Middle frontal gyrus (tissue), 1 donor: ENCODE data around the gene SDF4.
"Not testable (repeated sequence)": the region's sequence is repeated elsewhere in the genome, so short reads cannot be mapped to it uniquely, and the experiment has no call there.

ENCODE experiments used
- DNase-seq: peaks from one replicate; pipeline ENCODE4 v3.0.0-alpha.2; 2015; ENCODE audit warnings: low spot score; ENCODE audit errors: extremely low spot score

Gene SDF4

GRCh38 chr1:1199961-1200875 is 31.6 kb downstream of the SDF4 start:
- DNase-seq = no peak

GRCh38 chr1:1199141-1199960 is 32.5 kb downstream of the SDF4 start:
- no peak for DNase-seq

DNA sequence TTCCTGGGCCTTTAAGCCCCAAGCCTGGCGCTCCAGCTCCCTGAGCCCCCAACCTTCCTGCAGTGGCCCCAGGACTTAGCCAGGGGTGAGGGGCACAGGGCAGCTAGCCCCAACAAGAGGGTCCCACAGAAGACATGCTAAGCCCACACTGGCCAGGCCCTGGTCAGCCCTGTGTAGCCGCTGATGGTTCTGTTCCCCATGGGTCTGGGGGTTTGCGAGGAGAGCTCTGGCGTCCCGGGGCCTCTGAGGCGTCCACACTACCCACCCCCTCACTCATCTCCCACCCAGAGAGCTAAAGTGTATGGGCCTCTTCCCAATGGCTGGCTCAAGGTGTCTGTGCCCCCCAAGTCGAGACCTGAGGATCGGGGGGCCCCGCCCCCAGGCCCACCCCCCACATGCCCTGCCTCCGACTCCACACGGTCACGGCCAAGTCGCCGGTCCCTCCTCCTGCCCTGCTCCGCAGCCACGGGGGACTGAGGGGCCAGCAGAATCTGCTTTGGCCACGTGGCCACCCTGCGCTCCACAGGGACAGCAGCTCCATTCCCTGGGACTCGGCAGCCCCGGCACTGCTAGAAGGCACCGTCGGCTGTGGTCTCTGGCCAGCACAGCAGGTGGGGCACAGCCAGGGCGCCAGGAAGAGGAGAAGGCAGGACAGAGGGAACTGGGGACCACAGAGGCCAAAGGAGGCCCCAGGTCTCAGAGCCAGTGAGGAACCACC is 33.2 kb downstream of the SDF4 start:
- DNase-seq = no peak

GRCh38 chr1:1197551-1198422 is 34.0 kb downstream of the SDF4 start:
- DNase-seq = no peak

DNA sequence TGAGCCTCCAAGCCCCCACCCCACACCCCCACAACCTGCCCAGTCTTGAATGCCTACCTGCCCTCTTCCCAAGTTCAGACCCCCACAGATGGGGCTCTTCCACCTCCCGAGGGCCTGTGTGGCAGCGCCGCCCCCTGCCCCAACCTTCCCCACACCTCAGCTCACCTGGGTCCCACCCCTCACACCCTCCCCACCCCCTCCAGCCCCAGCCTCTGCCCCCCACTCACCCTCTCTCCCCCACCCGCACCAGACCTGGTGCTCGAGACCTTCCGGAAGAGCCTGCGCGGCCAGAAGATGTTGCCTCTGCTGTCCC is 34.7 kb downstream of the SDF4 start:
- DNase-seq = no peak

GRCh38 chr1:1196431-1197187 is 35.2 kb downstream of the SDF4 start:
- no peak for DNase-seq

- DNase-seq = not testable (repeated sequence)
Observed at GRCh38 chr1:1195726-1196125, 36.1 kb downstream of the SDF4 start.

DNA sequence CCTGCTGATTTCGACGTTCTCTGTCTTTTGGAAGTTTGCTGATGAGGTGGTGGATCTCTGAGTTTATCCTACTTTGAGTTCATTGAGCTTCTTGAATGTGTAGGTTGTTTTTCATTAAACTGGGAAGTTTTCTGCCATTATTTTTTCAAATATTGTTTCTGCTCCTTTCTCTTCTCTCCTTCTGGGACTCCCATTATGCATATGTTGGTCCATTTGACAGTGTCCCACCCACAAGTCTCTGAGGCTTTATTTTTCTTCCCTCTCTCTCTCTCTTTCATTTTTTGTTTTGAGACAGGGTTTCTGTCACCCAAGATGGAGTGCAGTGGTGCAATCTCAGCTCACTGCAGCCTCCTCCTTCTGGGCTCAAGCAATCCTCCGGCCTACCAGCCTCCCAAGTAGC is 37.1 kb downstream of the SDF4 start:
- no peak for DNase-seq

DNA sequence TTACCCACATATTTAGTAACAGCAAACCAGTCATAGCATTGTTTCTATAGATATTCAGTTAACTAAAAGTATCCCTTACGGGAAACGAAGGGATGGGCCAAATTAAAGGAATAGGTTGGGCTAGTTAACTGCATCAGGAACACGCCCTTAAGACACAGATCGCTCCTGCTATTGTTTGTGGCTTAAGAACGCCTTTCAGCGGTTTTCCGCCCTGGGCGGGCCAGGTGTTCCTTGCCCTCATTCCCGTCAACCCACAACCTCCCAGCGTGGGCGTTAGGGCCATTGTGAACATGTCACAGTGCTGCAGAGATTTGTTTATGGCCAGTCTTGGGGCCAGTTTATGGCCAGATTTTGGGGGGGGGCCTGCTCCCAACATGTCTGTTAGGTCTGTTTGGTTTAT is 40.1 kb downstream of the SDF4 start:
- no peak for DNase-seq

GRCh38 chr1:1189111-1189510 is 42.7 kb downstream of the SDF4 start:
- DNase-seq = no peak

DNA sequence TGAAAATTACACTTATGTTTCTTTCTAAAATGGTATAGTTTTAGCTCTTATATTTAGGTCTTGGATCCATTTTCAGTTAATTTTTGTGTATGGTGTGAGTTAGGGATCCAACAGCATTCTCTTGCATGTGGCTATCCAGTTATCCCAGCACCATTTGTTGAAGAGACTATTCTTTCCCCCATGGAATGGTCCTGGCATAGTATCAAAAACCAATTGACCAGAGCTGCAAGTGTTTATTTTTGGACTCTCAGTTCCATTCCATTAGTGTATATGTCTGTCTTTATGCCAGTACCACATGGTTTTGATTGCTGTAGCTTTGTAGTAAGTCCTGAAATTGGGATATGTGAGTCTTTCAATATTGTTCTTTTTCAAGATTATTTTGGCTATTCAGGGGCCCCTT is 43.9 kb downstream of the SDF4 start:
- DNase-seq = no peak

GRCh38 chr1:1185101-1185765 is 46.6 kb downstream of the SDF4 start:
- DNase-seq = no peak

GRCh38 chr1:1183833-1184775 is 47.7 kb downstream of the SDF4 start:
- DNase-seq = no peak

- DNase-seq = no peak
Observed at GRCh38 chr1:1183221-1183747, 48.5 kb downstream of the SDF4 start.

- no peak for DNase-seq
Observed at GRCh38 chr1:1182491-1183220, 49.1 kb downstream of the SDF4 start.

DNA sequence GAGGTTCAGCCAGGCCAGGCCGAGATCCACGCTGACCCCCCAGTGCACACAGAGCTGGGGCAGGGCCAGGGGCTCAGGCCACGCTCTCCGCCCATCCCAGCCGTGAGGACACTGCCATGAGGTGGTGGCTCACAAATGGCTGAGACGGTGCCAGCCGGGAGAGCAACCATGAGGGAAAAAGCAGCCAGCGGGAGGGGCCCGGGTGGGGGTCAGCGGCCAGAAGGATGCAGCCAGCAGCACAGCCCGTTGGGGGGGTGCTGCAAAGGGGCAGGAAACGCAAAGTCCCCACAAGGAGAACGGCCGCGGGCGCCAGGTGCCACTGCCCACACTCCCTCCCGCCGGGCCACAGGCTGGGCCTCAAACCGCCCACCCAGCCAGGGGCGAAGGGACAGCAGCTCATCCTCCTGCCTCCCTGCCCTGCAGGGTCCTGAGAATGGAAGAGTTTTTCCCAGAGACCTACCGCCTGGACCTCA is 49.8 kb downstream of the SDF4 start:
- no peak for DNase-seq

GRCh38 chr1:1181129-1181937 is 50.5 kb downstream of the SDF4 start:
- no peak for DNase-seq
